Naive thymus-derived CD4-positive, alpha-beta T cell (primary cell): Measurements from ENCODE around the gene CCDC116. TPM values are rescaled to one million over a fixed set of nuclear protein-coding genes. Genes with fewer than 3 reads are reported as not detected.

ENCODE experiments used
- ATAC-seq: fragments of 150-1000 bp; cut with Tn5 transposase; 2 replicates; pipeline ENCODE4 v1.10.0; 2021; ENCODE audit warnings: mild to moderate bottlenecking, moderate library complexity
- CTCF ChIA-PET: fragments of 350-600 bp; sonication (Branson Sonifier 250); formaldehyde crosslinking; loops from one replicate; lab custom pipeline; 2021; ENCODE audit warnings: antibody characterized with exemption; lab: Charles Lee
- POLR2A ChIA-PET: fragments of 350-600 bp; sonication (Branson Sonifier 250); formaldehyde crosslinking; loops from one replicate; lab custom pipeline; 2021; ENCODE audit warnings: antibody characterized with exemption, inconsistent platforms; lab: Charles Lee
- DNase-seq, 9 donors: peaks; one replicate each; pipeline versions ENCODE4 v3.0.0 to v3.0.0-alpha.2; 2020 to 2022; ENCODE audit warnings: mixed read lengths in 1 of 9
- H3K27ac ChIP-seq: one replicate; pipeline ENCODE4 v1.7.0; 2013; ENCODE audit warnings: mild to moderate bottlenecking, low read depth, low read length, moderate library complexity
- H3K27me3 ChIP-seq, 2 donors: one replicate each; pipeline ENCODE4 v1.7.0; 2013; ENCODE audit warnings: low read length in 2 of 2, mild to moderate bottlenecking in 2 of 2, moderate library complexity in 2 of 2; ENCODE audit not compliant: control insufficient read depth in 2 of 2, insufficient read depth in 2 of 2
- H3K36me3 ChIP-seq, 3 experiments: 1 replicate in 2 of 3; 2 replicates in 1 of 3; pipeline ENCODE4 v1.7.0; 2013; ENCODE audit warnings: low read length in 3 of 3, mild to moderate bottlenecking in 3 of 3, moderate library complexity in 1 of 3; ENCODE audit not compliant: insufficient read depth in 3 of 3, control insufficient read depth in 2 of 3
- H3K4me1 ChIP-seq, 2 donors: one replicate each; pipeline ENCODE4 v1.7.0; 2013; ENCODE audit warnings: low read length in 2 of 2, mild to moderate bottlenecking in 2 of 2, moderate library complexity in 1 of 2; ENCODE audit not compliant: control insufficient read depth in 2 of 2, insufficient read depth in 2 of 2
- H3K4me3 ChIP-seq: 2 replicates; pipeline ENCODE4 v1.7.0; 2013; ENCODE audit warnings: mild to moderate bottlenecking, low read length
- H3K9me3 ChIP-seq, 3 experiments: 1 replicate in 2 of 3; 2 replicates in 1 of 3; pipeline ENCODE4 v1.7.0; 2013; ENCODE audit warnings: low read length in 3 of 3; ENCODE audit not compliant: control insufficient read depth in 2 of 3
- H3K27ac Mint-ChIP-seq, 9 donors: one replicate each; pipeline ENCODE4 v1.8.0; 2020 to 2022; ENCODE audit warnings: mixed read lengths in 9 of 9, mild to moderate bottlenecking in 8 of 9, moderate library complexity in 5 of 9, inconsistent platforms in 2 of 9
- H3K27me3 Mint-ChIP-seq, 5 donors: one replicate each; pipeline ENCODE4 v1.8.0; 2021 to 2022; ENCODE audit warnings: mixed read lengths in 5 of 5, mild to moderate bottlenecking in 1 of 5
- H3K36me3 Mint-ChIP-seq, 5 donors: one replicate each; pipeline ENCODE4 v1.8.0; 2020 to 2022; ENCODE audit warnings: mixed read lengths in 5 of 5, mild to moderate bottlenecking in 3 of 5, inconsistent platforms in 1 of 5
- H3K4me1 Mint-ChIP-seq, 7 donors: one replicate each; pipeline ENCODE4 v1.8.0; 2020 to 2022; ENCODE audit warnings: mixed read lengths in 7 of 7, mild to moderate bottlenecking in 3 of 7, inconsistent platforms in 1 of 7
- H3K4me3 Mint-ChIP-seq, 10 donors: one replicate each; pipeline ENCODE4 v1.8.0; 2020 to 2022; ENCODE audit warnings: mild to moderate bottlenecking in 10 of 10, mixed read lengths in 10 of 10, moderate library complexity in 6 of 10, inconsistent platforms in 2 of 10
- H3K9me3 Mint-ChIP-seq, 11 donors: one replicate each; pipeline ENCODE4 v1.8.0; 2020 to 2022; ENCODE audit warnings: mixed read lengths in 11 of 11, mild to moderate bottlenecking in 4 of 11, inconsistent platforms in 1 of 11, moderate library complexity in 1 of 11
- intact Hi-C, 2 donors: fragments of 100-400 bp; cut with micrococcal nuclease; formaldehyde crosslinking; loops; one replicate each; pipeline ENCODE4 v1.15.1; 2023
- polyA plus RNA-seq, 2 donors: library from polyadenylated mRNA; unstranded; fragments of 300-500 nt; fragmentation: Illumina TruSeq; gene quantifications; one replicate each; pipeline ENCODE4 v1.2.3, GENCODE V29; 2021
- total RNA-seq, 6 experiments: library from RNA in 5 of 6; stranded (reverse) in 5 of 6; gene quantifications; 1 replicate in 5 of 6; 2 replicates in 1 of 6; pipeline ENCODE4 v1.2.3 and lab custom pipeline; 2021 to 2026

CCDC116 gene
- total RNA-seq (under 1 TPM in 4 of 5 experiments, not detected in 1; 0.21 to 0.43 (median 0.27) TPM), polyA plus RNA-seq (not detected), total RNA-seq (lab: John Stamatoyannopoulos, UW) (not detected)

- intact Hi-C loops, result no loop called here
- H3K4me3 ChIP-seq, result no peak within 1 kb of the TSS
- peak; percentile 33 for ATAC-seq
- no peaks in the 10 kb centered on the region for H3K27me3 ChIP-seq
- H3K4me3 Mint-ChIP-seq, result peak within 1 kb of the TSS in 1 of 10 donors; percentile 42
- ChIA-PET CTCF (interaction anchor here (0.6 to 2.6 kb wide), 2 partner anchors 13 to 14 kb away, joined by 4 to 9 read pairs; no protein-coding TSS in a partner anchor), POLR2A (interaction anchor here (4.8 kb wide), 1 partner anchor 10 kb away, joined by 93 read pairs; the partner anchor contains the start of gene SDF2L1)
- H3K27ac ChIP-seq, result no peak within 1 kb of the TSS
- H3K9me3 Mint-ChIP-seq, result no peaks in the 10 kb centered on the region
- H3K4me1 Mint-ChIP-seq, result peaks cover 11 to 27% (median 19%) of the 10 kb centered on the region in 7 donors
- H3K9me3 ChIP-seq, result no peaks in the 10 kb centered on the region
- H3K4me1 ChIP-seq, result peaks cover 6 to 14% of the 10 kb centered on the region in 2 donors
- peak in 5 of 9 donors; percentile 41 to 64 (median 55) for DNase-seq
- H3K36me3 Mint-ChIP-seq, result peaks cover 0 to 10% (median 6%) of the 10 kb centered on the region in 5 donors
- H3K27ac Mint-ChIP-seq, result peak within 1 kb of the TSS in 3 of 9 donors; percentile 14 to 29 (median 17)
- peaks cover 0 to 16% (median 3%) of the 10 kb centered on the region in 3 experiments for H3K36me3 ChIP-seq
- no peaks in the 10 kb centered on the region for H3K27me3 Mint-ChIP-seq
Measured at GRCh38 chr22:21632237-21632895, at the start of gene CCDC116. Gene CCDC116 (plus strand): TSS chr22:21632760. CDS start chr22:21633182, 422 bp downstream.

- H3K27me3 Mint-ChIP-seq, result no peaks in the 10 kb centered on the region
- no peak for ATAC-seq
- H3K27ac ChIP-seq, result no peak overlapping the region
- peaks cover 0 to 16% (median 0%) of the 10 kb centered on the region in 3 experiments for H3K36me3 ChIP-seq
- no peaks in the 10 kb centered on the region for H3K27me3 ChIP-seq
- peaks cover 29 to 74% (median 47%) of the 10 kb centered on the region in 7 donors for H3K4me1 Mint-ChIP-seq
- H3K9me3 ChIP-seq, result no peaks in the 10 kb centered on the region
- DNase-seq, result no peak
- peaks cover 0 to 12% (median 3%) of the 10 kb centered on the region in 5 donors for H3K36me3 Mint-ChIP-seq
- peak overlapping the region in 7 of 9 donors; percentile 0 to 81 (median 54) for H3K27ac Mint-ChIP-seq
- POLR2A ChIA-PET, result no interaction called here
- peaks cover 14% of the 10 kb centered on the region in 2 donors for H3K4me1 ChIP-seq
- H3K9me3 Mint-ChIP-seq, result no peaks in the 10 kb centered on the region
- CTCF ChIA-PET, result no interaction called here
- peak overlapping the region in 7 of 10 donors; percentile 1 to 67 (median 8) for H3K4me3 Mint-ChIP-seq
- H3K4me3 ChIP-seq, result no peak overlapping the region
- intact Hi-C loops, result no loop called here
Measured at GRCh38 chr22:21582801-21583740, 49.5 kb upstream of the CCDC116 start.

- Histone ChIP-seq H3K9me3 (no peaks in the 10 kb centered on the region), H3K4me3 (no peak overlapping the region), H3K4me1 (peaks cover 9 to 14% of the 10 kb centered on the region in 2 donors), H3K36me3 (peaks cover 0 to 13% (median 0%) of the 10 kb centered on the region in 3 experiments), H3K27me3 (no peaks in the 10 kb centered on the region), H3K27ac (no peak overlapping the region)
- Mint-ChIP-seq H3K9me3 (no peaks in the 10 kb centered on the region), H3K27ac (peak overlapping the region in 6 of 9 donors; percentile 5 to 73 (median 42)), H3K36me3 (peaks cover 0 to 12% (median 3%) of the 10 kb centered on the region in 5 donors), H3K4me3 (peak overlapping the region in 4 of 10 donors; percentile 5 to 55 (median 52)), H3K27me3 (no peaks in the 10 kb centered on the region), H3K4me1 (peaks cover 36 to 66% (median 45%) of the 10 kb centered on the region in 7 donors)
- ATAC-seq (no peak), DNase-seq (no peak)
- ChIA-PET POLR2A (no interaction called here), CTCF (interaction anchor here (0.6 kb wide), 1 partner anchor 923 kb away, joined by 3 read pairs; no protein-coding TSS in a partner anchor)
- intact Hi-C loops, result no loop called here
Measured at GRCh38 chr22:21585389-21585788, 47.2 kb upstream of the CCDC116 start.

GRCh38 chr22:21587803-21588611, 44.6 kb upstream of the CCDC116 start:
- H3K27ac Mint-ChIP-seq, result peak overlapping the region; percentile 15 to 89 (median 79)
- CTCF ChIA-PET, result no interaction called here

GRCh38 chr22:21589396-21589795, 43.2 kb upstream of the CCDC116 start:
- peak overlapping the region in 8 of 9 donors; percentile 1 to 76 (median 38) for H3K27ac Mint-ChIP-seq
- intact Hi-C loops, result loop anchor here in 1 of 2 donors (2.0 kb wide), 1 partner anchor 53 kb away; the partner anchor contains the start of gene SDF2L1
- ChIA-PET POLR2A (no interaction called here), CTCF (interaction anchor here (0.7 kb wide), 1 partner anchor 38 kb away, joined by 4 read pairs; no protein-coding TSS in a partner anchor)
- H3K27me3 Mint-ChIP-seq, result no peaks in the 10 kb centered on the region
- H3K9me3 ChIP-seq, result no peaks in the 10 kb centered on the region
- peak overlapping the region; percentile 16 for H3K27ac ChIP-seq
- ATAC-seq (no peak), DNase-seq (no peak)
- H3K4me3 ChIP-seq, result no peak overlapping the region
- H3K4me3 Mint-ChIP-seq, result peak overlapping the region in 2 of 10 donors; percentile 21 to 38
- H3K27me3 ChIP-seq, result no peaks in the 10 kb centered on the region
- peaks cover 25 to 26% of the 10 kb centered on the region in 2 donors for H3K4me1 ChIP-seq
- peaks cover 10 to 24% (median 18%) of the 10 kb centered on the region in 5 donors for H3K36me3 Mint-ChIP-seq
- peaks cover 47 to 78% (median 68%) of the 10 kb centered on the region in 7 donors for H3K4me1 Mint-ChIP-seq
- H3K36me3 ChIP-seq, result peaks cover 0 to 31% (median 5%) of the 10 kb centered on the region in 3 experiments
- H3K9me3 Mint-ChIP-seq, result no peaks in the 10 kb centered on the region

More at GRCh38 chr22:21587803-21588611, 44.6 kb upstream of the CCDC116 start:
- H3K27ac ChIP-seq, result peak overlapping the region; percentile 37
- intact Hi-C loops, result loop anchor here in 1 of 2 donors (2.0 kb wide), 1 partner anchor 55 kb away; the partner anchor contains the start of gene SDF2L1
- Mint-ChIP-seq H3K4me3 (peak overlapping the region; percentile 36 to 72 (median 56)), H3K9me3 (no peaks in the 10 kb centered on the region), H3K4me1 (peaks cover 42 to 71% (median 62%) of the 10 kb centered on the region in 7 donors), H3K36me3 (peaks cover 0 to 12% (median 5%) of the 10 kb centered on the region in 5 donors), H3K27me3 (no peaks in the 10 kb centered on the region)
- H3K4me3 ChIP-seq, result no peak overlapping the region
- no peaks in the 10 kb centered on the region for H3K27me3 ChIP-seq
- H3K9me3 ChIP-seq, result no peaks in the 10 kb centered on the region
- ATAC-seq (peak; percentile 78), DNase-seq (peak in 1 of 9 donors; percentile 55)
- peaks cover 0 to 20% (median 3%) of the 10 kb centered on the region in 3 experiments for H3K36me3 ChIP-seq
- POLR2A ChIA-PET, result no interaction called here
- H3K4me1 ChIP-seq, result peaks cover 23 to 25% of the 10 kb centered on the region in 2 donors
